ENCODE data around the gene ARHGEF11.

The ARHGEF11 gene

DNA sequence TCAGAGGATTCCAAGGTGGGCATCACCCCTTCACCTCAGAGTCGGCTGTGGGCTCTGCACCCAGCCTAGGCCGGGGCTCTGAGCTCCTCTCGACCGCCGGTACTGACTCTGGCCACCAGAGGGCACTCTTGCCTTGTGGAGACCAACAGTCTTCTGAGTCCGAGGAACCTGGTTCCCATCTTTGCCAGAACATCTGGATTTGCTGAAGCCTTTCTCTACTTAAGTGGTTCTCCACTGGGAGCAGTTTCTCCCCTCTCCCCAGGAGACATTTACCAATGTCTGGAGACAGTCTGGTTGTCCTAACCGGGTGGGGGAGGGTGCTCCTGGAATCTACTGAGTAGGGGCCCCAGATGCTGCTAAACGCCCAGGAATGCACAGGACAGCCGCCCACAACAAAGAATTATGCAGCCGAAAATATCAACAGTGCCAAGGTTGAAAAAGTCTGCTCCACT, 44.7 kb upstream of the ARHGEF11 start:
- peak; percentile 88 for TF ChIP-seq CTCF (IDR thresholded peaks at IDR 0.05; ENCODE audit: borderline replicate concordance, insufficient read depth, low read depth, low read length)
- no peak overlapping the region for H3K4me3 ChIP-seq (ENCODE audit: low read depth, low read length)

- no peak for TF ChIP-seq CTCF (IDR thresholded peaks at IDR 0.05; ENCODE audit: borderline replicate concordance, insufficient read depth, low read depth, low read length)
- H3K4me3 ChIP-seq (ENCODE audit: low read depth, low read length), result no peak overlapping the region
These were observed 44.2 kb upstream of the ARHGEF11 start for GRCh38 chr1:157089789-157090188.

DNA sequence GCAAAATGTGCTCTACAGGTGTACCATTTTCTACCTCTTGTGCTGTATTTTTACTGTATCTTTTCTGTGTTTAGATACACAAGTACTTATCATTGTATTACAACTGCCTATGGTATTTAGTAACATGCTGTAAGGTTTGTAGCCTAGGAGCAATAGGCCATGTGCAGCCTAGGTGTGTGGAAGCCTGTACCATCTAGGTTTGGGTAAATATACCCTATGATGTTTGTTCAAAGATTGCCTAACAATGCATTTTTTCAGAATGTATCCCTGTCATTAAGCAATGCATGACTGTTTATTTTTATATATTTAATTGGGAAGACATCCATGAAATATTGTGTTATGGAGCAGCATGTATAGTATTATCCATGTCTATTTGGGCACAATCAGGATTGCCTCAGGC, 43.1 kb upstream of the ARHGEF11 start:
- H3K4me3 ChIP-seq (ENCODE audit: low read depth, low read length), result no peak overlapping the region
- no peak for TF ChIP-seq CTCF (IDR thresholded peaks at IDR 0.05; ENCODE audit: borderline replicate concordance, insufficient read depth, low read depth, low read length)

GRCh38 chr1:157087030-157087429, 41.5 kb upstream of the ARHGEF11 start:
- TF ChIP-seq CTCF (IDR thresholded peaks at IDR 0.05; ENCODE audit: borderline replicate concordance, insufficient read depth, low read depth, low read length), result no peak
- H3K4me3 ChIP-seq (ENCODE audit: low read depth, low read length), result no peak overlapping the region

GRCh38 chr1:157086299-157086698, 40.8 kb upstream of the ARHGEF11 start:
- no peak overlapping the region for H3K4me3 ChIP-seq (ENCODE audit: low read depth, low read length)
- TF ChIP-seq CTCF (IDR thresholded peaks at IDR 0.05; ENCODE audit: borderline replicate concordance, insufficient read depth, low read depth, low read length), result no peak

DNA sequence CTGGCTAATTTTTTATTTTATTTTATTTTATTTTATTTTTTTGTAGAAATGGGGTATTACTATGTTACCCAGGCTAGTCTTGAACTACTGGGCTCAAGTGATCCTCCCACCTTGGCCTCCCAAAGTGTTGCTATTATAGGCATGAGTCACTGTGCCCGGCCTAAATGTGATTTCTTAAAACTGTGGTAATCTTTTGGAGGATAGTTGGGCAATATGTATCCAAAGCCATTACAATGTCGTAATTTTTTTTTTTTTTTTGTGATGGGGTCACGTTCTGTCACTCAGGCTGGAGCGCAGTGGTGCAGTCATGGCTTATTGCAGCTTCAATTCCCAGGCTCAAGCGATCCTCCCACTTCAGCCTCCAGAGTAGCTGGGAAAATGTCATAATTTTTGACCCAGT, 39.9 kb upstream of the ARHGEF11 start:
- no peak for TF ChIP-seq CTCF (IDR thresholded peaks at IDR 0.05; ENCODE audit: borderline replicate concordance, insufficient read depth, low read depth, low read length)
- no peak overlapping the region for H3K4me3 ChIP-seq (ENCODE audit: low read depth, low read length)

DNA sequence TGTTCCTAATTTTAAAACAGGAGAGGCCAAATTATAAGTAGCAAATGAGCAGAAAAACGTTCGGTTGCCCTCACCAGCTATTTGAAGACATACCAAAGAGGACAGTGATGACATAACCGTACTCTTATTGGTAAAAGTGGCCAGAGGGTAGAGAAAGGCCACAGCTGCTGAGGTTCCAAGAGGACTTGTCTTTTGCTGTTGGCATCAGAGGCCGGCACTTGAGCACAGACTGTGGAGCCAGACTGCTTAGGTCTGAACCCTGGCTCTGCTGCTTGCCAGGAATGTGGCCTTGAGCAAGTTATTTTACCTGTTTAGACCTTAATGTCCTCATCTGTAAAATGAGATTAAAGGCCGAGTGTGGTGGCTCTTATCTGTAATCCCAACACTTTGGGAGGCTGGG, 39.2 kb upstream of the ARHGEF11 start:
- no peak for TF ChIP-seq CTCF (IDR thresholded peaks at IDR 0.05; ENCODE audit: borderline replicate concordance, insufficient read depth, low read depth, low read length)
- no peak overlapping the region for H3K4me3 ChIP-seq (ENCODE audit: low read depth, low read length)

All from GM12875 (cell line).